ENCODE data around the gene AKAP12.
"Not testable (repeated sequence)": the region's sequence is repeated elsewhere in the genome, so short reads cannot be mapped to it uniquely, and the experiment has no call there.

AKAP12 gene

DNA sequence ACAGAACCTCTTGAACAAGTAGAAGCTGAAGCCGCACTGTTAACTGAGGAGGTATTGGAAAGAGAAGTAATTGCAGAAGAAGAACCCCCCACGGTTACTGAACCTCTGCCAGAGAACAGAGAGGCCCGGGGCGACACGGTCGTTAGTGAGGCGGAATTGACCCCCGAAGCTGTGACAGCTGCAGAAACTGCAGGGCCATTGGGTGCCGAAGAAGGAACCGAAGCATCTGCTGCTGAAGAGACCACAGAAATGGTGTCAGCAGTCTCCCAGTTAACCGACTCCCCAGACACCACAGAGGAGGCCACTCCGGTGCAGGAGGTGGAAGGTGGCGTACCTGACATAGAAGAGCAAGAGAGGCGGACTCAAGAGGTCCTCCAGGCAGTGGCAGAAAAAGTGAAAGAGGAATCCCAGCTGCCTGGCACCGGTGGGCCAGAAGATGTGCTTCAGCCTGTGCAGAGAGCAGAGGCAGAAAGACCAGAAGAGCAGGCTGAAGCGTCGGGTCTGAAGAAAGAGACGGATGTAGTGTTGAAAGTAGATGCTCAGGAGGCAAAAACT is 111.5 kb downstream of the AKAP12 start:
- no peak for FAIRE-seq

DNA sequence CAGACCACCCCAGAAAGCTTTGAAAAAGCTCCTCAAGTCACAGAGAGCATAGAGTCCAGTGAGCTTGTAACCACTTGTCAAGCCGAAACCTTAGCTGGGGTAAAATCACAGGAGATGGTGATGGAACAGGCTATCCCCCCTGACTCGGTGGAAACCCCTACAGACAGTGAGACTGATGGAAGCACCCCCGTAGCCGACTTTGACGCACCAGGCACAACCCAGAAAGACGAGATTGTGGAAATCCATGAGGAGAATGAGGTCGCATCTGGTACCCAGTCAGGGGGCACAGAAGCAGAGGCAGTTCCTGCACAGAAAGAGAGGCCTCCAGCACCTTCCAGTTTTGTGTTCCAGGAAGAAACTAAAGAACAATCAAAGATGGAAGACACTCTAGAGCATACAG is 112.0 kb downstream of the AKAP12 start:
- FAIRE-seq, result no peak

GRCh38 chr6:151352410-151353396 is 112.9 kb downstream of the AKAP12 start:
- no peak for FAIRE-seq

DNA sequence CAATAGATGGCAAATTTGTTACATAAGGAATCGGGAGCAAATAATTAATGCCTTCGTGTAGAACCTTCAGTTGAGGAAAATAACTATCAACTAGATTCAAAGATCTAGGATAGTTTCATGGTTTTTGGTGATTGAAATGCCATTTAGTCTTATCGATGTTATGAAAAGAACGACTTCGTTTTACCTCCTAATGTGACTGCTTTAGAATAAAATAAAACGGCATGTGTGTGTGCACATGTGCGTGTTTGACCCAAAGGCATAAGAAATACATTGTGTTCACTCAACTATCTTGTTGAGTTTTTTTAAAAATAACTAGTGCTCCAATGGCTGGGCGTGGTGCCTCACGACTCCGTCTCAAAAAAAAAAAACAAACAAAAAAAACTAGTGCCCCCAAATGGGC is 114.0 kb downstream of the AKAP12 start:
- no peak for FAIRE-seq

DNA sequence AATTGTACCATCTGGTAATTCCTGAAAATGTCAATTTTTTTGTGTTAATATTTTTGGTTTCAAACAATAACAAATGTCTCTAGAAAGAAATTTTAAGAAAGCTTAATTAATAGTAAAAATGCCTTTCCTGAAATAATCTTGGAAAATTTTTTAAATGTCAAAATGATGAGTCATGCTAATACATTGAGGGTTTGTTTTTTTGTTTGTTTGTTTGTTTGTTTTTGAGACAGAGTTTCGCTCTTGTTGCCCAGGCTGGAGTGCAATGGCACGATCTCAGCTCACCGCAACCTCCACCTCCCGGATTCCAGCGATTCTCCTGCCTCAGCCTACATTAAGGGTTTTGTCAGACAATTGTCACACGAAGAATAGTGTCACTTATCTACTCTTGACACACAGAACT is 117.2 kb downstream of the AKAP12 start:
- FAIRE-seq, result not testable (repeated sequence)

DNA sequence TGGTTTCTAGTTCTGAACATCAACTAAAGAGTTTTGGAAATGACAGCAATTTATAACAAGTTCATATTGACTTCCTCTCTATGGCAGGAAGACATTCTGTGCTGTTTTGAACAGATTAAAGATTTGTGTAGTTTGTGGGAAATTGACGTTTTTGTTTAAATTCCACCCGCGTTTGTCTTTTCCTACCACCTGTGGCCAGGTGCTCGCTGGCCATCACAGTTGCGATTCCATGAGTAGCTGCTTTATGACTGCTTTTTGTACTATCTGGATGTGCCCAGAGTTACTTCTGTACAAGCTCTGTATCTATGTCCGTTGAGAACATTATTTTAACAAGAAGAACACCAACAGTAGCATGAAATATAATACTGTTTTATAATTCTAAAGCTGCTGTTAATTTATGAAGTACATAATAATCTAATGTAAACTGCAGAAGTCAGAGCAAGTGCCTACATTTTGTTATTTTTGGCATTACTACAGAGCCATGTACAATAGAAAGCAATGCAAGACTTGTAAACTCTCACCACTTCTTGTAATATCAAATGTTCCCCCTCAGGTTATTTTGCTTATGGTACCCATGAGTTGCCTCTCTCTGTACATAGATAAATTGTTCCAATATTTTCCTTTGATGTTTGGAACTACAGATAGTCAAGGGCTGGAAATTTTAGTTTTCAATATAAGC is 118.1 kb downstream of the AKAP12 start:
- no peak for FAIRE-seq

DNA sequence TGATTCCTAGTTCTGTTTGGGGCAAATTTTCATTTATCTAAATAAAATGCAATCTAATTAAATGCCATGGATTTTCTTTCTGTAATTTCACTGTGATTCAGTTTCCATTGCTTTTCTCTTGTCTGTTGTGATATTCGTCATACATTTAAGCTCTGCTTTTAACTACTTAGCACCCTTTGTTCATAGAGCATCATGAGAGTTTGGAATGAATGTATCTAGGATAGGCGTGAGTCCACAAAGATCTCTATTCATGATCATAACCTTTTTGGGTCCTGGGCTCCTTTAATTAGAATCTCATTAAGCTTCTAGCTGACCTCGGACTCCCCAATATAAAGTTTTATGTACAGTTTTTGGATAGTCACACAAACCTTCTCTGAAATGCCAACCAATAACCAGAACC is 118.7 kb downstream of the AKAP12 start:
- FAIRE-seq, result no peak

- FAIRE-seq, result no peak
Measured at GRCh38 chr6:151359486-151359885, 119.7 kb downstream of the AKAP12 start.

GRCh38 chr6:151365233-151365632 is 125.5 kb downstream of the AKAP12 start:
- no peak for FAIRE-seq

DNA sequence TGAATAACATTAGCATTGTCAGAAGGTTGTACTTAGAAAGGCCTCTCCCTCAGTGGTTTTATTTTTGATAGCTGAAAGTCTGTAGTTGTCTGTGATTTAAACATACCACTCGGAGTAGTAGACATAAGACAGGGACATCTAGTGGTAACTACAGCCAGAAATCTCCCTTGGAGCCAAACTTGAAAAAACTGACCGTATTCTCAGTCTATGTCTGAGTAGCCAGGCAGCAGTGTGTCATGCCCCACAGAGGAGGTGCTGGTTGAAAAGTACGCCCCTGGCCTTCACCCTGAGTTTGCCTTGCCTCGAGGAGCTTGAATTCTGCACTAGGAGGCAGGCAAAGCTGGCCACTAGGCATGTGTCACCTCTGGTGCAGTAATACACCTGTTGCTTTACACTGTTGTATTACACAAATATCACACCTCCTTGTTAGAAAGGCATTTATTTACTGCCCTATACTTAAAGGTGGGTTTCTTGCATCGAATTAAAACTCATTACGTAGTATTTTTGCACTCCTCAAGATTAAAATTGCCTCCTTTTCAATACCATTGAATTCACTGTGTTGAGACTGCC is 130.8 kb downstream of the AKAP12 start:
- FAIRE-seq, result no peak

GRCh38 chr6:151372164-151372563 is 132.4 kb downstream of the AKAP12 start:
- FAIRE-seq, result no peak

GRCh38 chr6:151374036-151374683 is 134.4 kb downstream of the AKAP12 start:
- FAIRE-seq, result no peak

- FAIRE-seq, result no peak
Measured at GRCh38 chr6:151375833-151376232, 136.1 kb downstream of the AKAP12 start.

DNA sequence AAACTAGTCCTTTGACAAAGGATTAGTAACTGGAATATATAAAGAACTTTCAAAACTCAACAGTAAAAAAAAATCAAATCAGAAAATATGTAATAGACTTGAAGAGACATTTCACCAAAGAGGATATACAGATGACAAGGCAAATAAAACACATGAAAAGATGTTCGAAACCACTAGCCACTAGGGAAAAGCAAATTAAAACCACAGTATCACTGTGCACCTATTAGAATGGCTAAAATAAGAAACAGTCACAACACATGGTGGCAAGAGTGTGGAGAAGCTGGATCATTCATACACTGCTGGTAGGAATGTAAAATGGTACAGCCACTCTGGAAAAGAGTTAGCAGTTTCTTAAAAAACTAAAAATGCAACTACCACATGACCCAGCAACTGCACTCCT is 136.7 kb downstream of the AKAP12 start:
- FAIRE-seq, result no peak

DNA sequence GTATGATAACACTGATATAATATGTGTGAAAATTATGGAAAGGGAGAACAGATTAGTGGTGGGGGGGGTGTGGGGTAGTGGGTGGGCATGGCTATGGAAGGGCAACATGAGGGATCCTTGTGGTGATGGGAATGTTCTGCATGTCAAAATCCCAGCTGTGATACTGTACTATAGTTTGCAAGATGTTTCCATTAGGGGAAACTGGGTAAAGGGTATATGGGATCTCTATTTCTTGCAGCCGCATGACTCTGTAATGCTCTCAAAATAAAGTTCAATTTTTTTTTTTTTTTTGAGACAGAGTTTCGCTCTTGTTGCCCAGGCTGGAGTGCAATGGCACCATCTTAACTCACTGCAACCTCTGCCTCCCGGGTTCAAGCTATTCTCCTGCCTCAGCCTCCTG is 137.3 kb downstream of the AKAP12 start:
- no peak for FAIRE-seq

DNA sequence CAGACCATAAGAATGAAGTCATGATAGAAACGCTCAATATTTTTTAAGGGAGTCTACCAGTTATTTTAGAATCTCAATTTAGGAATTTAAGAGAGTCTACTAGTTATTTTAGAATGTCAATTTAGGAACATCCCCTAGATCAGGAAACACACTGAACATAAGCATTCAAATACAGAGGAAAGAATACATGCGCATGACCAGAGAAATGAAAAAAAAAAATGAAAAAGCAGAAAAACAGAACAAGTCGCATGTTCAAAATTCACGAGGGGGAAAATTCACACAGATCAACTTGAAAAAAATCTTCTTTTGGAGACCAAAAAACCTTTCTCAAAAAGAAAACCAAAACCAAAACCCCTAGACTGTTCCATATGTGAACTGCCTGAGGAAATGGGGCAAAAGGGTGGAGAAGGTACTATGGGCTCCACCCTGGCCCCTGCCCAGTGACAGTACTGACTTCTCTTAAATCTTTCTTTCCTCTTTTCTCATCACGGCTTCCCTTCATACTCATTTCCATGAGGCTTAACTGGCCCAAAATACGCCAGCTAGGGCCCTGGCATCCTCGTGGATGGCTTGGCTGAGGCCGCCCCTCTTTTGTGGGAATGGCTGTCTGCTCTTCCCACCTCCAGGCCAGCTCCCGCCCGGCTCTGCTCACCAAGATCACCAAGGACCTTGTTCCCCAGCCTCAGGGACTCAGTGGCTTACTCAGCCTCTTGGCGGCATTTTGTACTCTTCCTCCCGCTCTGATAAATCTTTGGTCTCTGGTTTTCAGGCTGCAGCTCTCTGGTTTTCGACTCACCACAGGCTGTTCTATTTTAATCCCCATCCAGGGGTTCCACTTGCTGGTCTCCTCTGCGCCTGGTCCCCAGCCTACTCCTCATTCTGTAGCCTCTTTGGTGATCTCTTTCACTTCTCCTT is 140.4 kb downstream of the AKAP12 start:
- no peak for FAIRE-seq

DNA sequence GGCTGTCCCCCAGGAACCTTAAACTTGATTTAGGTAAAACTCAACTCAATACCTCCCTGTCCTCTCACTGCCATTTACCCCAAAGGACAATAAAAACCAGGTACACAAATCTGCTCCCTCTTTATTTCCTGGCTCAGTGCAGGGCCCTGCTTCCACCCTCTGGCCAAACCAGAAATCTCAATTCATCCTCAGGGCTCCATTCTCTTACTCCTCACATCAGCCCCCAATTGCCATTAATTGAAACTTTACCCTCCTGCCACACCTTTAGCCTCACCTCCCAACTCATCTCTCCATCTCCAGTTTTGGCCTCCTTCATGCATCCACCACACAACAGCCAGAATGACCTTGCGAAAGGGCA is 141.1 kb downstream of the AKAP12 start:
- FAIRE-seq, result no peak

- FAIRE-seq, result no peak
Measured at GRCh38 chr6:151381722-151382121, 142.0 kb downstream of the AKAP12 start.

GRCh38 chr6:151382631-151383030 is 142.9 kb downstream of the AKAP12 start:
- not testable (repeated sequence) for FAIRE-seq

DNA sequence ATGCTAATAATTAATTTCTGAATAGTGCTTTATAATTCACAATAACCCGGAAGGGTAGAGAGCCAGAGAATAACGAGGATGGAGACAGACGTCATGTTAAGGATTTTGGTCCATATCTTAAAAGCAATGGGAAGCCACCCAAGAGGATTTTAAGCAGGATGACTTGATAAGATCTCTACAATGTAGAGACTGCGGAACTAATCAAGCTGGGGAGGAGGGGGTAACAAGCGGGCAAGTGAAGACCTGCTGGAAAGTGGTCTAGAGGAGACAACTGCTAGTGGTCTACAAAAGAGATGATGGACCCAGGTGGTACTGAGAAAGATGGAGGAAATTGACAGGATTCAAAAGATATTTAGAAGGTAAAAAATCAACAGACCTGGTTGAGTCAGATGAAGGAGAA is 144.4 kb downstream of the AKAP12 start:
- FAIRE-seq, result no peak

DNA sequence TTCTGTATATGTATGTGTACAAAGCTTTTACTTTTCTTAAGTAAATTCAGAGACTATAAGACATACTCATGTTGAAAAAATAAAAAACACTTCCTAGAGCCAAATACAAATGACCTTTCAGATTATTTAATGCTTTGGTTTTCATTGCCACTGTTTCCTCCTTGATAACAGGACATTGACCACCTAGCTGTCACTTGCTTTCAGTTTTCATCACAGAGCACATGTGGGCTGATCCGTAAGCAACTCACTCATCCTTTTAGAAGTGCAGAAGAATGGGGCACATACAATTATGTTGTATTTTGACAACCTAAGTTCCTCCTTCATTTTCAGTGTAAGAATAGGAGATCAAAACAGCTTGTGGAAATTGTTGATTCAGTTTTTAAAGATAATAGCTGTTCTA is 145.4 kb downstream of the AKAP12 start:
- no peak for FAIRE-seq
